ENCODE data around the gene USP24.

Gene USP24

GRCh38 chr1:55070293-55071164 is 144.6 kb downstream of the USP24 start:
- FAIRE-seq (no peak), DNase-seq (ENCODE audit: insufficient read length, low spot score) (no peak)
- no peak for TF ChIP-seq POLR2A (IDR thresholded peaks at IDR 0.05; ENCODE audit: low read depth, low read length)
- TF ChIP-seq POU2F2 (IDR thresholded peaks at IDR 0.05; ENCODE audit: low read depth, low read length) = no peak
- TF ChIP-seq TAF1 (IDR thresholded peaks at IDR 0.05; ENCODE audit: low read depth, low read length) = no peak
- no peak for TF ChIP-seq POLR2AphosphoS5 (IDR thresholded peaks at IDR 0.05; ENCODE audit: low read depth, low read length)
- no peak for TF ChIP-seq PAX5 (IDR thresholded peaks at IDR 0.05; ENCODE audit: insufficient read depth, low read length, severe bottlenecking)
- TF ChIP-seq SPI1 (IDR thresholded peaks at IDR 0.05; ENCODE audit: low read depth, low read length) = no peak

DNA sequence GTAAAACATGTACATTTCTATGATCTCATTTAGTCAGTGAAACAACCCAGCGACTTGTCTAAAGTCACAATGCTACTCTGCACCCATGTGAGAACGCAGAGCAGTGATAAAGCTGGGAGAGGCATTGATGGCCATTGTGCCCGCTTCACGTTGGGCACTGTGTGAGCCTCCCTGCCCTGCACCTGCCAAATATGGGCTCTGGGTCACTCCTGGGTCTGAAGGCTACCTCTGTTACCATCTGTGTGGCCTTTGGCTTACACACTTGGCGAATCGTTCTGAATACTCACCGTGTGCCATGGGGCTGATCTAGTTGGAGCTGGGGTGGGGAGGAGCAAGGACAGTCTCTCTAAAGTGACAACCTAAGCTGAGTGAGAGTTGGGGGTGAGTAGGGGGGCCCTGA is 145.9 kb downstream of the USP24 start:
- FAIRE-seq (no peak), DNase-seq (ENCODE audit: insufficient read length, low spot score) (no peak)
- TF ChIP-seq SPI1 (IDR thresholded peaks at IDR 0.05; ENCODE audit: low read depth, low read length) (no peak), TAF1 (IDR thresholded peaks at IDR 0.05; ENCODE audit: low read depth, low read length) (no peak), POLR2AphosphoS5 (IDR thresholded peaks at IDR 0.05; ENCODE audit: low read depth, low read length) (no peak), PAX5 (IDR thresholded peaks at IDR 0.05; ENCODE audit: insufficient read depth, low read length, severe bottlenecking) (no peak), POLR2A (IDR thresholded peaks at IDR 0.05; ENCODE audit: low read depth, low read length) (no peak), POU2F2 (IDR thresholded peaks at IDR 0.05; ENCODE audit: low read depth, low read length) (no peak)

GRCh38 chr1:55068638-55069037 is 146.5 kb downstream of the USP24 start:
- FAIRE-seq = no peak

GRCh38 chr1:55067914-55068313 is 147.2 kb downstream of the USP24 start:
- DNase-seq (ENCODE audit: insufficient read length, low spot score) (no peak), FAIRE-seq (no peak)
- no peak for TF ChIP-seq POU2F2 (IDR thresholded peaks at IDR 0.05; ENCODE audit: low read depth, low read length)

More at GRCh38 chr1:55068638-55069037, 146.5 kb downstream of the USP24 start:
- DNase-seq (ENCODE audit: insufficient read length, low spot score) = no peak
- TF ChIP-seq POU2F2 (IDR thresholded peaks at IDR 0.05; ENCODE audit: low read depth, low read length) (no peak), SPI1 (IDR thresholded peaks at IDR 0.05; ENCODE audit: low read depth, low read length) (no peak), POLR2A (IDR thresholded peaks at IDR 0.05; ENCODE audit: low read depth, low read length) (no peak), PAX5 (IDR thresholded peaks at IDR 0.05; ENCODE audit: insufficient read depth, low read length, severe bottlenecking) (no peak), POLR2AphosphoS5 (IDR thresholded peaks at IDR 0.05; ENCODE audit: low read depth, low read length) (no peak), TAF1 (IDR thresholded peaks at IDR 0.05; ENCODE audit: low read depth, low read length) (no peak)

- DNase-seq (ENCODE audit: insufficient read length, low spot score) (no peak), FAIRE-seq (no peak)
- TF ChIP-seq SPI1 (IDR thresholded peaks at IDR 0.05; ENCODE audit: low read depth, low read length) = no peak
- no peak for TF ChIP-seq PAX5 (IDR thresholded peaks at IDR 0.05; ENCODE audit: insufficient read depth, low read length, severe bottlenecking)
- TF ChIP-seq POU2F2 (IDR thresholded peaks at IDR 0.05; ENCODE audit: low read depth, low read length) = no peak
- no peak for TF ChIP-seq TAF1 (IDR thresholded peaks at IDR 0.05; ENCODE audit: low read depth, low read length)
- TF ChIP-seq POLR2AphosphoS5 (IDR thresholded peaks at IDR 0.05; ENCODE audit: low read depth, low read length) = no peak
- no peak for TF ChIP-seq POLR2A (IDR thresholded peaks at IDR 0.05; ENCODE audit: low read depth, low read length)
These were observed 148.0 kb downstream of the USP24 start for GRCh38 chr1:55067022-55067778.

DNA sequence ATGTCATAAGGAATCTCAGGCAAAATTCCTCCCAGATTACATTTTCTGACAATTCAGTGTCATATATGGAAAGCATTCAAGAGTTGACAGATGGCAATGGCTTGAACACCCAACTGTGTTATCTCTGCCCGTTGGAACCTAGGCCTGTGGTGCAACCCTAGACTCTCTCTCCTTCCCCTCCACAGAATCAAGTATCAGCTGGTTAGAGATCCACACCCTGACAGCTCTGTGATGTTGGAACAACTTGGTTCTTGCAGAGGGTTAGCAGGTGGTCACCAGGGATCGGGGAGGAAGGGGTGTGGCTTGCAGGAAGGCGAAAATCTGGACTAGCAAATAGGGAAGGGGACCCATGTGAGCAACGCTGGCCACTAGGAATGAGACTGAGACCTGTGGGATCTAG is 149.5 kb downstream of the USP24 start:
- peak; percentile 27; the same call in 1 of the 2 replicates for TF ChIP-seq POLR2AphosphoS5 (IDR thresholded peaks at IDR 0.05; ENCODE audit: low read depth, low read length)
- no peak for TF ChIP-seq POU2F2 (IDR thresholded peaks at IDR 0.05; ENCODE audit: low read depth, low read length)
- no peak for FAIRE-seq
- no peak for DNase-seq (ENCODE audit: insufficient read length, low spot score)

DNA sequence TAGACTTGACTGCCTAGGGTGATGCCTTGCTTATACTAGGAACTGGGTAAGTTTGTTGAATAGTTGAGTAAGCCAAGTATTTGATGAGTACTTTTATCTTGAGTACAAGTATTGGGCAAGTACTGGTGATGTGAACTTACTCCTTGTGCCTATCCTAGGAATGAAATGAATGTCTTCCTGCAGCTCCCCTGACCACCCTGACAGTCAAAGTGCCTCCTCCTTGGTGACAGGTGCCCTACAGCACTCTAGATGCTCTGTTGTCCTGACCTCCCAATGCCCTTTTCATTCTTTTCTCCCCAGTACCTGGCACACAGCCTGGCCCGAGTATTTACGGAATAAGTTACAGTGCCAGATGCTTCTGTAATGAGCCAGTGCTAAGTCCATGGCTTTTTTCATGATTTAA is 150.3 kb downstream of the USP24 start:
- FAIRE-seq (no peak), DNase-seq (ENCODE audit: insufficient read length, low spot score) (no peak)

DNA sequence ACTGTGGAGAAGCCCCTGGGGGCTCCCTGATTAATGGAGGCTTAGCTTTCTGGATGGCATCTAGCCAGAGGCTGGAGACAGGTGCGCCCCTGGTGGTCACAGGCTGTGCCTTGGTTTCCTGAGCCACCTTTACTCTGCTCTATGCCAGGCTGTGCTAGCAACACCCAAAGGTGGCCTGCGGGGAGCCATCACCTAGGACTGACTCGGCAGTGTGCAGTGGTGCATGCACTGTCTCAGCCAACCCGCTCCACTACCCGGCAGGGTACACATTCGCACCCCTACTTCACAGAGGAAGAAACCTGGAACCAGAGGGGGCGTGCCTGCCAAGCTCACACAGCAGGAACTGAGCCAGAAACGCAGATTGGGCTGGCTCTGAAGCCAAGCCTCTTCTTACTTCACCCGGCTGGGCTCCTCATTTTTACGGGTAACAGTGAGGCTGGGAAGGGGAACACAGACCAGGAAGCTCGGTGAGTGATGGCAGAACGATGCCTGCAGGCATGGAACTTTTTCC is 151.0 kb downstream of the USP24 start:
- FAIRE-seq = no peak
- TF ChIP-seq SPI1 (IDR thresholded peaks at IDR 0.05; ENCODE audit: low read depth, low read length) (no peak), POU2F2 (IDR thresholded peaks at IDR 0.05; ENCODE audit: low read depth, low read length) (no peak), TAF1 (IDR thresholded peaks at IDR 0.05; ENCODE audit: low read depth, low read length) (no peak), POLR2AphosphoS5 (IDR thresholded peaks at IDR 0.05; ENCODE audit: low read depth, low read length) (no peak), PAX5 (IDR thresholded peaks at IDR 0.05; ENCODE audit: insufficient read depth, low read length, severe bottlenecking) (no peak), POLR2A (IDR thresholded peaks at IDR 0.05; ENCODE audit: low read depth, low read length) (no peak)
- DNase-seq (ENCODE audit: insufficient read length, low spot score) = no peak

More for the DNA sequence above, 150.3 kb downstream of the USP24 start:
- TF ChIP-seq POLR2A (IDR thresholded peaks at IDR 0.05; ENCODE audit: low read depth, low read length) = no peak
- TF ChIP-seq SPI1 (IDR thresholded peaks at IDR 0.05; ENCODE audit: low read depth, low read length) = no peak
- no peak for TF ChIP-seq POU2F2 (IDR thresholded peaks at IDR 0.05; ENCODE audit: low read depth, low read length)
- TF ChIP-seq TAF1 (IDR thresholded peaks at IDR 0.05; ENCODE audit: low read depth, low read length) = no peak
- no peak for TF ChIP-seq POLR2AphosphoS5 (IDR thresholded peaks at IDR 0.05; ENCODE audit: low read depth, low read length)
- TF ChIP-seq PAX5 (IDR thresholded peaks at IDR 0.05; ENCODE audit: insufficient read depth, low read length, severe bottlenecking) = no peak

- TF ChIP-seq POLR2A (IDR thresholded peaks at IDR 0.05; ENCODE audit: low read depth, low read length) = no peak
- no peak for TF ChIP-seq POLR2AphosphoS5 (IDR thresholded peaks at IDR 0.05; ENCODE audit: low read depth, low read length)
- FAIRE-seq = no peak
- no peak for DNase-seq (ENCODE audit: insufficient read length, low spot score)
These were observed 151.6 kb downstream of the USP24 start for GRCh38 chr1:55063577-55063942.
